ENCODE measurements around the gene CASZ1. TPM values are rescaled to one million over a fixed set of nuclear protein-coding genes. Genes with fewer than 3 reads are reported as not detected.

CASZ1 gene
- polyA plus RNA-seq, 2 of the 4 experiments (the other 2 are of a cell fraction) = 0.52 to 1.2 TPM

GRCh38 chr1:10662090-10662688 lies 134.3 kb downstream of the CASZ1 start:
- TF ChIP-seq TFCP2L1 (CRISPR knock-in tag; IDR thresholded peaks at IDR 0.05) (no peak), RNF2 (IDR thresholded peaks at IDR 0.05; ENCODE audit: borderline replicate concordance, low read depth) (no peak), RCOR1 (IDR thresholded peaks at IDR 0.05; ENCODE audit: low read depth, low read length) (no peak), RARB (CRISPR knock-in tag; IDR thresholded peaks at IDR 0.05) (no peak), RFX5 (IDR thresholded peaks at IDR 0.05) (no peak), SREBF2 (IDR thresholded peaks at IDR 0.05) (no peak), EHMT2 (IDR thresholded peaks at IDR 0.05; ENCODE audit: low read depth) (no peak), FOXS1 (CRISPR knock-in tag; IDR thresholded peaks at IDR 0.05) (no peak), POLR2A (IDR thresholded peaks at IDR 0.05; ENCODE audit: low read length) (no peak), USF2 (IDR thresholded peaks at IDR 0.05) (no peak), CBX8 (IDR thresholded peaks at IDR 0.05) (no peak), CHD2 (IDR thresholded peaks at IDR 0.05; ENCODE audit: low read length, partially characterized antibody) (no peak), JUNB (IDR thresholded peaks at IDR 0.05) (no peak), ZNF302 (CRISPR knock-in tag; IDR thresholded peaks at IDR 0.05) (no peak), MAZ (IDR thresholded peaks at IDR 0.05; ENCODE audit: borderline replicate concordance, low read depth, low read length) (no peak), ELK1 (IDR thresholded peaks at IDR 0.05; ENCODE audit: low read depth, low read length) (no peak), HDAC2 (IDR thresholded peaks at IDR 0.05) (no peak)
- DNase-seq (ENCODE audit: low read depth in 1 of 2, low spot score in 1 of 2) (no peak), FAIRE-seq (no peak), ATAC-seq (no peak)
- Histone ChIP-seq H3K4me1 (no peaks in the 10 kb centered on the region), H3K4me2 (no peak overlapping the region), H3K27ac (no peak overlapping the region), H3K9me3 (no peaks in the 10 kb centered on the region), H3K4me3 (no peak overlapping the region)
- ChIA-PET POLR2A (no interaction called here), CTCF (interaction anchor here (0.6 to 1.3 kb wide), 2 partner anchors 67 to 168 kb away, joined by 3 to 4 read pairs; no protein-coding TSS in a partner anchor)
- 91% methylated on average over 8 of the region's 8 CpGs for WGBS (ENCODE audit: missing lambda C conversion rate)

GRCh38 chr1:10661453-10661852 lies 135.0 kb downstream of the CASZ1 start:
- TF ChIP-seq CTCF (IDR thresholded peaks at IDR 0.05) = no peak
- no peak for TF ChIP-seq FOXS1 (CRISPR knock-in tag; IDR thresholded peaks at IDR 0.05)
- no peak for TF ChIP-seq RCOR1 (IDR thresholded peaks at IDR 0.05; ENCODE audit: low read depth, low read length)
- no peak for TF ChIP-seq BCL3 (IDR thresholded peaks at IDR 0.05)
- no peak for TF ChIP-seq NFE2L2 (conservative IDR thresholded peaks at IDR 0.05; ENCODE audit: low read length)
- TF ChIP-seq GATA3 (IDR thresholded peaks at IDR 0.05; ENCODE audit: borderline replicate concordance) = no peak
- no peak for TF ChIP-seq HOXA7 (CRISPR knock-in tag; IDR thresholded peaks at IDR 0.05)
- TF ChIP-seq EHMT2 (IDR thresholded peaks at IDR 0.05; ENCODE audit: low read depth) = no peak
- no peak for ATAC-seq
- Histone ChIP-seq H3K9me3 (no peaks in the 10 kb centered on the region), H3K4me3 (no peak overlapping the region), H3K27ac (no peak overlapping the region), H3K4me2 (no peak overlapping the region), H3K4me1 (no peaks in the 10 kb centered on the region)
- 77% methylated on average over 5 of the region's 5 CpGs for WGBS (ENCODE audit: missing lambda C conversion rate)
- CTCF ChIA-PET = no interaction called here
- no peak for DNase-seq (ENCODE audit: low read depth in 1 of 2, low spot score in 1 of 2)
- no peak for FAIRE-seq
- POLR2A ChIA-PET = no interaction called here
